Left lung (tissue), 10 donors: ENCODE results near the gene RHEB. TPM values are rescaled to one million over a fixed set of nuclear protein-coding genes. Genes with fewer than 3 reads are reported as not detected.

ENCODE experiments used
- ATAC-seq: fragments of 200-7000 bp; cut with Tn5 transposase; one replicate; pipeline ENCODE4 v1.9.1; 2020; ENCODE audit warnings: moderate library complexity
- DNase-seq, 4 donors: peaks; one replicate each; pipeline ENCODE4 v3.0.0-alpha.2; 2013 to 2020
- H3K27ac ChIP-seq, 2 donors: fragments of 200-600 bp; sonication (generic) in 1 of 2; one replicate each; pipeline versions ENCODE4 v1.5.0 to v1.8.0; 2020 to 2021
- H3K27me3 ChIP-seq, 2 donors: fragments of 200-600 bp; sonication (generic) in 1 of 2; one replicate each; pipeline versions ENCODE4 v1.5.0 to v1.8.0; 2020 to 2021
- H3K36me3 ChIP-seq, 2 donors: fragments of 200-600 bp; sonication (generic) in 1 of 2; one replicate each; pipeline versions ENCODE4 v1.5.0 to v1.8.0; 2020 to 2021
- H3K4me1 ChIP-seq, 2 donors: fragments of 200-600 bp; one replicate each; pipeline ENCODE4 v1.8.0; 2021
- H3K4me3 ChIP-seq, 2 donors: fragments of 200-600 bp; sonication (generic) in 1 of 2; one replicate each; pipeline versions ENCODE4 v1.5.0 to v1.8.0; 2020 to 2021; ENCODE audit warnings: mild to moderate bottlenecking in 1 of 2
- H3K9me3 ChIP-seq, 2 donors: fragments of 200-600 bp; sonication (generic) in 1 of 2; one replicate each; pipeline versions ENCODE4 v1.5.0 to v1.8.0; 2020 to 2021
- intact Hi-C, 2 donors: fragments of 100-400 bp; cut with DNase I; formaldehyde crosslinking; loops; one replicate each; pipeline versions ENCODE4 v1.11.2 to v1.14.2; 2022
- polyA plus RNA-seq, 6 donors: library from polyadenylated mRNA; unstranded; fragments of 120-200 nt; gene quantifications; one replicate each; pipeline ENCODE4 v1.2.1, GENCODE V29; 2013; ENCODE audit not compliant: insufficient read length in 6 of 6
- total RNA-seq, 2 donors: library from RNA; stranded (reverse); fragmentation: NEBNext Ultra II Directional; extraction: Animal tissue kit (Norgen Biotek cat#: 25700); gene quantifications; one replicate each; pipeline ENCODE4 v1.2.1, GENCODE V29; 2021
- TF ChIP-seq, protein P1 (sequence below), 2 donors: fragments of 200-600 bp; sonication (generic) in 1 of 2; IDR thresholded peaks; one replicate each; pipeline versions ENCODE4 v1.5.0 to v1.8.0; 2021; ENCODE audit warnings: antibody characterized with exemption in 2 of 2
- donor health status: DM: no; HTN: yes; CAD: no.
- donor health status: DM: no; HTN: no; CAD: no.

The RHEB gene
- total and polyA plus RNA-seq, 8 donors = 85.3 to 110 (median 105) TPM

DNA sequence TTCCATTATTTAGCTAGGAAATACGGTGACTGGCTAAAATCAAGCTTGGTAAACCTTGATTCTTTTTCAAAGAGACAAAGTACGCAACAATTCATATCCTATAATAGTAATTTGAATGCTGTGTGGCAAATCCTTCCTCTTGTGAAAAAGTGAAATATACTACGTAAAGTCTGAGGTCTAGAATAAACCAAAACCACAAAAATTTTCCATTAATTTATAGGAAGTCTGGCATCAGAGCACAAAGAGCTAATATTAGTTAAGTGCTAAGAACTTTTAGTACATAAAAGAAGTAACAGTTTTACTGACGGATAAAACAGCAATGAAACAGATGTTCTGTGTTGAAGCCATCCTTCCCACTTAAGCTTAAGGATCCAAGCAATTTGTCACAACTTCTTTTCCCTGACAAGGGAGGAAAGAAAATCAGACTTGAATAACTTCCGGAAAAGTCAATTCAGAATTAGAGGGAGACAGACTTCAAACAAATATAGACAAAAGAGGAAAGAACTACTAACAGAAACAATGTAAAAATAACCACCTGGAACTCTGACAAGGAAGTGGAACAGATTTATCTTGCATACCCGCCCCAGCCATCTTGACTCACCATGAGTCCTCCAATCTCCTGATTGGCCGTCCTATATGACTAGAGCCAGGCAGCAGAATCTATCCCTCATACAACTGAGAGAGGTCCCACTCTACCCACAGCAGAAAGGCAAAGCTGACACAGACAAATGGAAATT lies 34.6 kb downstream of the RHEB start:
- H3K4me1 ChIP-seq = peaks cover 12 to 22% of the 10 kb centered on the region in 2 donors
- peaks cover 0 to 65% of the 10 kb centered on the region in 2 donors for H3K36me3 ChIP-seq
- no peak overlapping the region for H3K4me3 ChIP-seq
- TF ChIP-seq, protein P1, sequence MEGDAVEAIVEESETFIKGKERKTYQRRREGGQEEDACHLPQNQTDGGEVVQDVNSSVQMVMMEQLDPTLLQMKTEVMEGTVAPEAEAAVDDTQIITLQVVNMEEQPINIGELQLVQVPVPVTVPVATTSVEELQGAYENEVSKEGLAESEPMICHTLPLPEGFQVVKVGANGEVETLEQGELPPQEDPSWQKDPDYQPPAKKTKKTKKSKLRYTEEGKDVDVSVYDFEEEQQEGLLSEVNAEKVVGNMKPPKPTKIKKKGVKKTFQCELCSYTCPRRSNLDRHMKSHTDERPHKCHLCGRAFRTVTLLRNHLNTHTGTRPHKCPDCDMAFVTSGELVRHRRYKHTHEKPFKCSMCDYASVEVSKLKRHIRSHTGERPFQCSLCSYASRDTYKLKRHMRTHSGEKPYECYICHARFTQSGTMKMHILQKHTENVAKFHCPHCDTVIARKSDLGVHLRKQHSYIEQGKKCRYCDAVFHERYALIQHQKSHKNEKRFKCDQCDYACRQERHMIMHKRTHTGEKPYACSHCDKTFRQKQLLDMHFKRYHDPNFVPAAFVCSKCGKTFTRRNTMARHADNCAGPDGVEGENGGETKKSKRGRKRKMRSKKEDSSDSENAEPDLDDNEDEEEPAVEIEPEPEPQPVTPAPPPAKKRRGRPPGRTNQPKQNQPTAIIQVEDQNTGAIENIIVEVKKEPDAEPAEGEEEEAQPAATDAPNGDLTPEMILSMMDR (IDR thresholded peaks at IDR 0.05) = no peak
- no peak for DNase-seq
- no peaks in the 10 kb centered on the region for H3K27me3 ChIP-seq
- peak; percentile 59 for ATAC-seq
- intact Hi-C loops = no loop called here
- no peaks in the 10 kb centered on the region for H3K9me3 ChIP-seq
- peak overlapping the region in 1 of 2 donors; percentile 19 for H3K27ac ChIP-seq

DNA sequence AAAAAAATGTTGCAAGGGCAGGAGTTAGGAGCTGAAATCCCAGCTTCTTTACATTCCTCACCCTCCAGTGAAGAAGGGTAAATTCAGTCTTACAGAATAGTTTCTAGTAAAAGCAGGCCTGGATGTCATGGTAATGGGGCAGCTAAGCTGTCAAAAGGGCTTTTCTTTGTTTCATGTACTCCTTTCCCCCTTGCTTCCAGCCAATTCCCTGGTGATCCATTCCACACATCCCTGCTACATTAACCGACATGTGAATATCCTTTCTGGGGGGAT lies 36.0 kb downstream of the RHEB start:
- Histone ChIP-seq H3K36me3 (peaks cover 0 to 54% of the 10 kb centered on the region in 2 donors), H3K4me3 (no peak overlapping the region), H3K4me1 (peaks cover 12 to 17% of the 10 kb centered on the region in 2 donors), H3K27ac (no peak overlapping the region), H3K27me3 (no peaks in the 10 kb centered on the region), H3K9me3 (no peaks in the 10 kb centered on the region)
- DNase-seq (no peak), ATAC-seq (no peak)
- TF ChIP-seq, protein P1 (IDR thresholded peaks at IDR 0.05) = no peak
- intact Hi-C loops = no loop called here

DNA sequence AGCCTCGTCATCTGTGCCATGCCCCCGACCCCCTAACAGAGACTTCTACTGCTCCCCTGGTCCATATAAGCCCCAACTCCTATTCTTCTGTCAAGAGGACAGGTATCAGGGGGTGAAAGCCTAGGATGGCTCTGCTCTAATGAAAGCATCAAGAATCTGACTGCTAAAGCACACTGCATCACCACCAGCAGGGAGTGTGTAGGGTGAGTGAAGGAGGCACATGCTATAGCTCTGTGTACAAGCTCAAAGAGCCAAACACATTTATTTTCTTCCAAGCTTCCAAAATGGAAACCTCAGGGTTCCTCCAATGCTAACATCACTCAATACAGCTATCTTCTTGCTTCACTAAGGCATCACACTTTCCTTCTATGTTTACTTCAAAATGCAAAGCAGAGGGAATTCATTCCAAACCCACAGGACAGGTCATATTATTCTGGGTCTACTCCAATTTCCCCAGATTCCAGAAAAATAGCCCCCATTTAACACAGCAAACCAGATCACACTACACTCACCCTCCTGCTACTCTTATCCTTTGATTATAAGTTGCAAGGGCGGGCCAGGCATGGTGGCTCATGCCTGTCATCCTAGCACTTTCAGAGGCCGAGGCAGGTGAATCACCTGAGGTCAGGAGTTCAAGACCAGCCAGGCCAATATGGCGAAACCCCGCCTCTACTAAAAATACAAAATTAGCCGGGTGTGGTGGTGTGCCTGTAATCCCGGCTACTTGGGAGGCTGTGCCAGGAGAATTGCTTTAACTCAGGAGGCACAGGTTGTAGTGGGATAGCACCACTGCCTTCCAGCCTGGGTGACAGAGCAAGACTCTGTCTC lies 36.6 kb downstream of the RHEB start:
- ATAC-seq (no peak), DNase-seq (no peak)
- H3K27me3 ChIP-seq = no peaks in the 10 kb centered on the region
- no peak overlapping the region for H3K4me3 ChIP-seq
- H3K27ac ChIP-seq = no peak overlapping the region
- TF ChIP-seq, protein P1 (IDR thresholded peaks at IDR 0.05) = no peak
- peaks cover 12 to 16% of the 10 kb centered on the region in 2 donors for H3K4me1 ChIP-seq
- intact Hi-C loops = no loop called here
- peaks cover 0 to 50% of the 10 kb centered on the region in 2 donors for H3K36me3 ChIP-seq
- H3K9me3 ChIP-seq = no peaks in the 10 kb centered on the region

DNA sequence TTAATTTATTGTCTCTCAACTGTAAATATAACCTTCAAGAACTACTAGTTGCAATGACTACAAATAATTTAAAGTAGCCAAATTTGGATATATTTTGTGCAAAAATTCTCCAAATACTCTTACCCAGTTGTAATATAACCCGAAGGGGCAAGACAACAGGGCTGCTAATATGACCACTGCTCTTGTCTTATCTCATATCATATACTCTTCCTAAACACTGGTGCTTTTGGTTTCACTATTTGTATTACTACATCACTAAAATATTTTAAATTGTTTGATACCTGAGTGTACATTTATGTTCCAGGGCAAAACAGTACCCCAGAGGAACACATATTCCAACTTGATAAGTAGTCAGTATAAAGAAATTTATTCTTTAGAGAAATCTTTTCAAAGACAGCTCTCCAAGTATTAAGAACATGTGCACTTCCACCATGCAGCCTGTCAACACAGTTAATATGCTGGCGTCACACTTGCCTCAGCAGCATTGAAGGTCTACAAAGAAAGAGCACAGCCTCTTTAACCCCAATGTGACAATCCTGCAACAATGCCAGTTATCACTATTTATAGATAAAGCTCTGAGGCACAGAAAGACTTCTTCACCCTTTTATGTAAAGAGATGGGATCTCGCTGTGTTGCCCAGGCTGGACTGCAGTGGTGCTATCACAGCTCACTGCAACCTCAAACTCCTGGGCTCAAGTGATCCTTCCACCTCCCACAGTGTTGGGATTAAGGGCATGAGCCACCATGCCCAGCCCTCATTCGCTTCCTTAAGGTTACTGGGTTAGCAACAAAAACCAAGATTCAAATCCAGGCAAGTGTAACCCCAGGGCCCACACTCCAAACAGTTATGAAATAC lies 37.8 kb downstream of the RHEB start:
- TF ChIP-seq, protein P1 (IDR thresholded peaks at IDR 0.05) = no peak
- intact Hi-C loops = no loop called here

More for the DNA sequence above, 37.8 kb downstream of the RHEB start:
- ATAC-seq = no peak
- DNase-seq = no peak
- Histone ChIP-seq H3K27me3 (no peaks in the 10 kb centered on the region), H3K4me1 (peaks cover 11 to 12% of the 10 kb centered on the region in 2 donors), H3K36me3 (peaks cover 0 to 49% of the 10 kb centered on the region in 2 donors), H3K9me3 (no peaks in the 10 kb centered on the region), H3K4me3 (no peak overlapping the region), H3K27ac (no peak overlapping the region)
